ENCODE measurements around the gene PCDHGA8.

Gene PCDHGA8

GRCh38 chr5:141434006-141434405, 41.6 kb downstream of the PCDHGA8 start:
- no peak for DNase-seq

DNA sequence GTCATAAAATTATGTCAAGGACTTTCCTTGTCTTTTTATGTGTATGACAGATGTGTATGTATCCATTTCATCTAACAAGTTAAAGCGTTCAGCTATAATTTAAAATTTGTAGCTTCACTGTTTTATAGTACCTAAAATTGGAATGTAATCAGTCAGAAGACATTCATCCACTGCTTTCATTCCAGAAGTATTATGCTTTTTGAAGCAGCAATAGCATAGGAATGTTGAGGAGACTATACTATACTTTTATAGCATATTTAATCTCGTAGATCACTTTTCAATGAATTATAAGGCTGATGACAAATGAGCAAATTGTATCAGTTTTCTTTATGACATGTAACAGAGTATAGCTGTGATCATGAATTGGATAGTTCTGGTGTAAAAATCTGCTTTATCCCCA, 44.8 kb downstream of the PCDHGA8 start:
- DNase-seq, result no peak

- DNase-seq, result no peak
Measured at GRCh38 chr5:141439411-141440141, 47.1 kb downstream of the PCDHGA8 start.

DNA sequence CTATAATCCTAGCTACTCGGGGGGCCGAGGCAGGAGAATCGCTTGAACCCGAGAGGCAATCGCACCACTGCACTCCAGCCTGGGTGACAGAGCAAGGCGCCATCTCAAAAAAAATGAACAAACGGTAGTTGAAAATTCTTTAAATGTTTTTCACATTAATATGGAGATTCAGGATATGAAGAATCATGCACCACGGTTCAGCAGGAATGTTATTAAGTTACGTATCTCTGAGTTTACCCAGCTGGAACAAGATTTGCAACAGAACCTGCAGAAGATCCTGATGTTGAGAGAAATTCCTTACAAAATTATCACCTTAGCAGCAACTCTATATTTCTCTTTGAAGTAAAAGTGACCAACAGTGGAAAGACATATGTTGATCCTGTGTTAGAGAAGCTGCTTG, 47.9 kb downstream of the PCDHGA8 start:
- DNase-seq, result no peak

- no peak for DNase-seq
Measured at GRCh38 chr5:141441571-141442170, 49.2 kb downstream of the PCDHGA8 start.

Data from activated effector memory CD4-positive, alpha-beta T cell treated with Interleukin-2 at 50 U/mL for 16 hours (primary cell).